HG03103 (cell line): ENCODE results near the gene UPK3BL2.
"Not testable (repeated sequence)": the region's sequence is repeated elsewhere in the genome, so short reads cannot be mapped to it uniquely, and the experiment has no call there.

Experiments used
- ATAC-seq: cut with Tn5 transposase; IDR thresholded peaks from one replicate; pipeline ENCODE4 v1.9.1; 2021; ENCODE audit warnings: low read depth; ENCODE audit not compliant: unreplicated experiment

UPK3BL2 gene

GRCh38 chr7:102543596-102543995, at the start of gene UPK3BL2:
Gene UPK3BL2, minus strand, starts transcription at chr7:102543696. Its CDS starts 60 bp downstream, at chr7:102543636.
- ATAC-seq: not testable (repeated sequence)

- ATAC-seq: peak; percentile 46
These were observed 49.1 kb upstream of the UPK3BL2 start for GRCh38 chr7:102592477-102593019.

- ATAC-seq: not testable (repeated sequence)
These were observed 46.4 kb upstream of the UPK3BL2 start for GRCh38 chr7:102589857-102590256.

- ATAC-seq: not testable (repeated sequence)
These were observed 40.0 kb upstream of the UPK3BL2 start for GRCh38 chr7:102583495-102583894.

- ATAC-seq: not testable (repeated sequence)
These were observed 38.2 kb upstream of the UPK3BL2 start for GRCh38 chr7:102581722-102582121.

- not testable (repeated sequence) for ATAC-seq
These were observed 35.0 kb upstream of the UPK3BL2 start for GRCh38 chr7:102578486-102578885.

- not testable (repeated sequence) for ATAC-seq
These were observed 34.1 kb upstream of the UPK3BL2 start for GRCh38 chr7:102577315-102578240.

- ATAC-seq: not testable (repeated sequence)
These were observed 32.9 kb upstream of the UPK3BL2 start for GRCh38 chr7:102576363-102576762.

GRCh38 chr7:102574607-102575006, 31.1 kb upstream of the UPK3BL2 start:
- not testable (repeated sequence) for ATAC-seq

- ATAC-seq: peak; percentile 93
These were observed 29.1 kb upstream of the UPK3BL2 start, which contains the start of gene POLR2J3 for GRCh38 chr7:102572261-102573239. Gene POLR2J3, minus strand, starts transcription at chr7:102572583. Its CDS starts 62 bp downstream, at chr7:102572521.

GRCh38 chr7:102568620-102569019, 25.1 kb upstream of the UPK3BL2 start:
- ATAC-seq: not testable (repeated sequence)

GRCh38 chr7:102550808-102551422, 7.4 kb upstream of the UPK3BL2 start, which contains the start of gene SPDYE2:
Gene SPDYE2, plus strand, starts transcription at chr7:102551226. Its CDS starts 2,030 bp downstream, at chr7:102553256.
- ATAC-seq: not testable (repeated sequence)

- ATAC-seq: peak; percentile 62
These were observed 2.9 kb upstream of the UPK3BL2 start for GRCh38 chr7:102546353-102546752.

- ATAC-seq: not testable (repeated sequence)
These were observed 1.8 kb upstream of the UPK3BL2 start for GRCh38 chr7:102545288-102545687.

GRCh38 chr7:102544372-102544771, 876 bp upstream of the UPK3BL2 start:
- ATAC-seq: not testable (repeated sequence)

- not testable (repeated sequence) for ATAC-seq
These were observed 725 bp downstream of the UPK3BL2 start for GRCh38 chr7:102542771-102543170.

GRCh38 chr7:102542083-102542482, 1.4 kb downstream of the UPK3BL2 start:
- ATAC-seq: not testable (repeated sequence)

- not testable (repeated sequence) for ATAC-seq
These were observed 2.9 kb downstream of the UPK3BL2 start for GRCh38 chr7:102540604-102541003.

GRCh38 chr7:102535062-102535615, 8.4 kb downstream of the UPK3BL2 start:
- not testable (repeated sequence) for ATAC-seq
